ENCODE data around the gene MRNIP. TPM values are rescaled to one million over a fixed set of nuclear protein-coding genes. Genes with fewer than 3 reads are reported as not detected.

Gene MRNIP
- total RNA-seq, 1 experiment from 2014 or later = 35.9 TPM

- DNase-seq (ENCODE audit: low read depth) = no peak
- in situ Hi-C loops (cut with HindIII; ENCODE audit: low pct_unique_long_range_greater_than_20kb, low sequenced_read_pairs) = no loop called here
These were observed 70.3 kb downstream of the MRNIP start for GRCh38 chr5:179788193-179788854.

Other genes with a start within 250 kb of the MRNIP start
- 48.8 and 52.9 TPM in 2 replicates for gene HNRNPH1, start 235.1 kb downstream of the MRNIP start, total RNA-seq (2014; rRNA removed; shearing (Covaris generic); ENCODE audit: low replicate concordance)
- not detected in 2 replicates for gene CBY3, start 177.8 kb downstream of the MRNIP start, total RNA-seq (2014; rRNA removed; shearing (Covaris generic); ENCODE audit: low replicate concordance)
- 596 and 607 TPM in 2 replicates for gene CANX, start 159.8 kb downstream of the MRNIP start, total RNA-seq (2014; rRNA removed; shearing (Covaris generic); ENCODE audit: low replicate concordance)
- gene MAML1, start 126.0 kb downstream of the MRNIP start, total RNA-seq (2014; rRNA removed; shearing (Covaris generic); ENCODE audit: low replicate concordance) = 5.2 and 13.4 TPM in 2 replicates
- gene LTC4S, start 64.8 kb downstream of the MRNIP start, total RNA-seq (2014; rRNA removed; shearing (Covaris generic); ENCODE audit: low replicate concordance) = 1.3 TPM in 1 of 2 replicates, not detected in the other
- gene MGAT4B, start 52.0 kb downstream of the MRNIP start, total RNA-seq (2014; rRNA removed; shearing (Covaris generic); ENCODE audit: low replicate concordance) = 656 and 666 TPM in 2 replicates
- gene SQSTM1, start 37.9 kb downstream of the MRNIP start, total RNA-seq (2014; rRNA removed; shearing (Covaris generic); ENCODE audit: low replicate concordance) = 1,023 and 1,203 TPM in 2 replicates
- gene TBC1D9B, start 49.1 kb upstream of the MRNIP start, total RNA-seq (2014; rRNA removed; shearing (Covaris generic); ENCODE audit: low replicate concordance) = 76.3 and 87.3 TPM in 2 replicates
- 45.2 and 58.8 TPM in 2 replicates for gene RNF130, start 212.9 kb upstream of the MRNIP start, total RNA-seq (2014; rRNA removed; shearing (Covaris generic); ENCODE audit: low replicate concordance)